GM21447 (cell line): ENCODE results near the gene ST6GALNAC1.
"Not testable (repeated sequence)": the region's sequence is repeated elsewhere in the genome, so short reads cannot be mapped to it uniquely, and the experiment has no call there.

Source experiments
- ATAC-seq: cut with Tn5 transposase; IDR thresholded peaks from one replicate; pipeline ENCODE4 v1.9.1; 2021; ENCODE audit not compliant: unreplicated experiment

The ST6GALNAC1 gene

DNA sequence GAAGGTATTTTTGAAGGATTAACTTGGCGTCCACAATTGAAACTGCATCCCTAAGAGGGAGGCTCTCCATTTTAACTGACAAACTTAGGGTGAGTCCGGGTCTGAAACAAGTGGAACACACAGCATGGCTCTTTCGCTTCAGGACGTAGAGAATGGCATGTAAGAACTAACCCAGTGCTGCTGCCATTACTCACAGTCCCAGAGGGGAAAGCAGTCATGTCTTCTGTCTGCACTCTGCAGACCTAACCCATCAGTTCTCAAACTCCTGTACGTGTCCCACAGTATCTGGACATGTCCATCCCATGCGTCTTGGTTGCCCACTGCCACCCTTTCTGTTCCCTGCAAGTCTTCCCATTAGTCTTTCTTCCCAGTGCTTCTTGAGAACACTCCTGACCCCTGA, 563 bp downstream of the ST6GALNAC1 start:
- ATAC-seq = no peak

DNA sequence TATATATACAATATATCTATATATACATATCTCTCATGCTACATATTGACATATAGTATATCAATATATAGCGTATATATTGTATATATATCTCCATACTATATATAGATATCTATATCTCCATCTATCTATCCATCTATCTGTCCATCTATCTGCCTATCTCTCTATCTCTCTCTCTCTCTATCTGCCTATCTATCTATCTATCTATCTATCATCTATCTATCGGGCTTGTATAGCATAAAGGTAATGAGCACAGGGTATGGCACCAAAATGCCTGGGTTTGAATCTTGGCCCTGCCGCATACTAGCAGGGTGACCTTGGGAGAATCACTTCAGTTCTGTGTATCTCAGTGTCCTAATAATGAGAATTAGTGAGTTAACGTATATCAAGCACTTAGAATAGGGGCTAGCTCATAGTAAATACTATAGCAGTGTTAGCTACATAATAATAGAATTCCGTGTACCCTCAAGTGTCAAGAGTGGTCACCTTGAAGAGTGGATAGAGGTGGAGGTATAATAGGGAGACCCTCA, 1.5 kb downstream of the ST6GALNAC1 start:
- ATAC-seq = no peak

DNA sequence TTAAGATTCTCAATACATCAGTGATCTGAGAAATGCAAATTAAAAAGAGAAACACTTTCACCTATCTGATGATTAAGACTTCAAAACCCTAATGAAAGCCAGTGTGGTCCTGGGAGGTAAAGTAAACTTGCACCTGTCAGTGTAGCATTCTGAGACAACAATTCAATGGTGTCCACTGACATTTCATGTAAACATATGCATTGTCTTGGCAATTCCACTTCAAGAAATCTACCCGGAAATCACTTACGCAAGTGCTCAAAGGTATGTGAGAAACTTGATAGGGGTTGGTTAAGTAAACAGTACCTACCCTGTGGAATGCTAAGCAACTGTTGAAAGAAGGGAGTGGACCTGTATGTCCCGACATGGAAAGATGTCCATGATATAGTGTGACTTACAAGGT, 2.1 kb downstream of the ST6GALNAC1 start:
- ATAC-seq = no peak

DNA sequence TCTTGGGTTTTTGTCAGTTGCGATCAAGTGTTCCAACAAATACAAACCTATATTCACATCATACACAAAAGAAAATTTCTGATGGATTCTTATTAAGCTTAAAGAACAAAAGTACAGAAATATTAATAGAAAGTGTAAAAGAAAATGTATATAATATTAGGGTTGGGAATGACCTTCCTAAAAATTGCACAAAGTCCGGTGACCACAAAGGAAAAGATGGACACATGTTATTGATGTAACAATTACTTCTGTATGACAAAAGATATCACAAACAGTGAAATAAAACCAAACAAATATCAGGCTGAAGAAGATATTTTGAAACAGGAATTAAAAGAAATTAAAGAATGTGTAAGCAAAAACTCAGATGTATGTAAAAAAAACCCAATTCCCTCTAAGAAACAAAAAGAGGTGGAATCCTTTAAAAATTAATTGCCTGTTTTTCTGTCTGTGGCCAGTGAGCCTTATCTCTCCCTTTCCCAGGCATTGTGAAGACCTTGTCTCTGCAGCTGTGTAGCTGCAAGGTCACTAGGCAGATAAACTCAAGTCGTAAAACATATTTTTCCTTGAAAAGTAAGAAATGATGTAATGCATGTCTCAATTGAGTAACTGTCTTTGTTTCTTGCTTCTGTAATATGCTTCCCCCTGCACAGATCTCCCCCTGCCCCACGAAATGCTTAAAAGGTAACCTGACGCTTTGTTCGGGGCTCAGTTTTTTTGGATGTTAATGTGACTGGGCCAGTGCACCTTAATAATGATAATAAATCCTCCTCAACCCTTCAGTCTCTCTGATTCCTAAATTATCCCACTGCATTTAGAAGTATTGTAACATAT, 2.8 kb downstream of the ST6GALNAC1 start:
- no peak for ATAC-seq

DNA sequence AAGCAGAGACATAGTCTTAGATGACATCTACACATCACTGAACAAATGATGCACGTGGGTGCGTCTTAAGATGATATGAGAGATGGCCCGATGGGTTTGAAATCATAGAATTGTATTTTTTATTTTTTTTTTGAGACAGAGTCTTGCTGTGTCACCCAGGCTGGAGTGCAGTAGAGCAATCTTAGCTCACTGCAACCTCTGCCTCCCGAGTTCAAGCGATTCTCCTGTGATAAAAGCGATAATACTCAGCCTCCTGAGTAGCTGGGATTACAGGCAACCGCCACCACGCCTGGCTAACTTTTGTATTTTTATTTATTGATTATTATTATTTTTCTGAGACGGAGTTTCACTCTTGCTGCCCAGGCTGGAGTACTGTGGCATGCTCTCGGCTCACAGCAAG, 5.3 kb downstream of the ST6GALNAC1 start:
- ATAC-seq = no peak

DNA sequence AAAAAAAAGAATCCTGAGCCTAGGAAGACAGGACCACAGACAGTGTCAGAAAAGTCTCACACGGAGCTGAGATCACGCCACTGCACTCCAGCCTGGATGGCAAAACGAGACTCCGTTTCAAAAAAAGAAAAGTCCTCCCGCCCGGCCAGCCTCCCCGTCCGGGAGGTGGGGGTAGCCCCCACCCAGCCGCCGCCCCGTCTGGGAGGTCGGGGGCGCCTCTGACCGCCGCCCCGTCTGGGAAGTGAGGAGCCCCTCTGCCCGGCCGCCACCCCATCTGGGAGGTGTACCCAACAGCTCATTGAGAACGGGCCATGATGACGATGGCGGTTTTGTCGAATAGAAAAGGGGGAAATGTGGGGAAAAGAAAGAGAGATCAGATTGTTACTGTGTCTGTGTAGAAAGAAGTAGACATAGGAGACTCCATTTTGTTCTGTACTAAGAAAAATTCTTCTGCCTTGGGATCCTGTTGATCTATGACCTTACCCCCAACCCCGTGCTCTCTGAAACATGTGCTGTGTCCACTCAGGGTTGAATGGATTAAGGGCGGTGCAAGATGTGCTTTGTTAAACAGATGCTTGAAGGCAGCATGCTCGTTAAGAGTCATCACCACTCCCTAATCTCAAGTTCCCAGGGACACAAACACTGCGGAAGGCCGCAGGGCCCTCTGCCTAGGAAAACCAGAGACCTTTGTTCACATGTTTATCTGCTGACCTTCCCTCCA, 6.9 kb downstream of the ST6GALNAC1 start:
- not testable (repeated sequence) for ATAC-seq

DNA sequence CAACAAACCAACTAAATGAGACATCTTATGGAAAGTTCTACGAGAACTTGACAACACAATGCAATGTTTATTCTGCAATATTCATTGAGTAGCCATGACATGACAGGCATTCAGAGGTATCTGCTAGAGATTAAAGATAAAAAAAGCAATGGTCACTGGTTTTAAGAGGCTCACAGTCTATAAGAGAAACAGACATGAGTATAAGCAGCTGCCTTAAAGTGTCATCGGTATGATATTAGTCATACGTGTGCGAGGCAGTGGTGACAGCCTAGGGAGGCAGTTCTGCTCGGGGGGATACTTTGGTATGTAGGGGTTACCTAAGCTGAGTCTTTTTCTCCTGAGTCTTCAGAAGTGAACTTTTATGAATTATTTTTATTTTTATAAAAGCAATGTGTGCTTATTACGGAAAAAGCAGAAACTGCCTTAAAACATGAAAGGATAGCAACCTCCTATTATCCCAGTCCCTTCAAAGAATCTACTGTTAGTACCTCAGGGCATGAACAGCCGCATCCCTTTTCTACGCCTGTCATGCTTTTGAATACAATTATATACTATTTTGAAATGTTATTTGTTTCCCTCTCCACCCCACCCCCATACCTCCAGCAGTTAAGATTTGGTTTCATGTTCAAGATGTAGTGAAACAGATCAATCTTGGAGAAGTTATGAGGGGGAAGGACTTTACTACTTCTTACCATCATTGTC, 7.7 kb downstream of the ST6GALNAC1 start:
- no peak for ATAC-seq

DNA sequence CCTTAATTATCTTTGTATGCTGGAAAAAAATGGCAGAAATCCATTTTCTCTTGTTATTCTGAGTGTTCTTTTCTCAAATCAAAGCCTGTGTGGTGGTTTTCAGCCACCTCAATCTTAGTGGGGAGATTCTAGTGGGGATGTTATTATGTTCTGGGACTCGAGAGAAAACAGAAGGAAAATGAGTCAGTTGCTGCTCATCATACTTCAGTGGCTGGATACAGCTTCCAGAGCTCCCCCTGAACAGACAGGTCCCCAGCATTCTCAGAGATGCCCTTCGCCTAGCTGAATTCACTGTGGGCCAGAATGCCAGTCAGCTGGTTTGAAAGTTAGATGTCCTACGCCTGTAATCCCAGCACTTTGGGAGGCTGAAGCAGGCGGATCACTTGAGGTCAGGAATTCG, 8.5 kb downstream of the ST6GALNAC1 start:
- no peak for ATAC-seq

DNA sequence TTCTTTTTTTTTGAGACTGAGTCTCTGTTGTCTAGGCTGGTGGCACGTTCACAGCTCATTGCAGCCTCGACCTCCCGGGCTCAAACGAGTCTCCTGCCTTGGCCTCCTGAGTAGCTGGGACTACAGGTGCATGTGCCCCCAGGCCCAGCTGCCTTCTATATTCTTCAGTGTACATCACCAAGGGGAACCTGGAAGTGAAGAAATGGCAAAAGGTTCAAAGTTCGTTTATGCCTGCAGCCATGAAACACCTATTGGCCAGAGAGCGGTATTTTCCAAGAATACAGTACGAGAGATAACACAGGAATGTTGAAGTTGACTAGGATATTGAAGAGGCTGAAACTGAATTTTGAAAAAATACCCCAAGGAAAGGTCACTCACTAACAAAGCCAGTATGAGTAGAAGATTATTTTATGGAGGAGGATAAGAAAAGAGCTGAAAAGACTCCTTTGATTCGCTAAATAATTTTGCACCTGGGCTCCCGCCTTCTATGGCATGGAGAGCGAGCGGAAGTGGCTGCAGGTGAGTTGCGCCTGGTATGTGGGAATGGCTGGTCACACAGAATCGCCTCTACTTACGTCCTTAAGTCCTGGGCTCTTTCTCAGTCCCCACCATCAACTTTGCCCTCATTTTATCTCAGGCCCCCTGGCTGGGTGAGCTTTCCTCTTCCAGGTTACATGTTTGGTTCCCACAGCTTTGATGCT, 9.8 kb downstream of the ST6GALNAC1 start:
- no peak for ATAC-seq

DNA sequence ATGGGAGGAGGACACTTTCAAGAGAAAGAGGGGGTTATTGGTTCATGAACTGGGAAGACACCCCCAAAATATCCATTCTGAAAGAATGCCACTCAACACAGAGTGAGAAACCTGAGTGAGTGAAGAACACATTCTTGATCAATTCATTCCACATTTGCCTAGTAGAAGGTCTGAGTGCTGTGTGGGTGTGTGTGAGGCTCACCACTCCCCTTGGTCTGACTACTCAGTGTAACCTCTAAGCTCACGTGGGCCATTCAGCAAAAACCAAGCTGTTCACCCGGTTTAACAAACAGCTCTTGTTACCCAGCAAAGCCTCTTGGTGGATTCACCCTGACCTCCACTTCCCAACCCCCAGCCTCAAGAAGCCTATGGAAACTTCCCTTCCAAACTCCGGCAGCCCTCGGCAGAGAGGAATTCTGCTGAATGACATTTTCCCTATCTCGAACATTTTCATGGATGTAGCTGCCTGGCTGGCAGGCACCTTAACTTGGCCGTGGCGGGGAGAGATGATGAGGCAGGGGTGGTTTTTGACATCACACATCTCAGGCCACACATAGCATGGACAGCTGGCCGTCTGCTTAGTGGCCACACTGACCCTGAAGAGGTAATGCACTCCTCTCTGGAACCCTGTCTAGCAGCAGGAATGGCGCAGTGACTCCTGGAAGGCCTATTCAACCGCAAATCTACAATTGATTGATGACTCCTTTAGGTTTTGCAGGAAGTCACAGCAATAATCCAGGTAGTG, 11.6 kb downstream of the ST6GALNAC1 start:
- no peak for ATAC-seq

DNA sequence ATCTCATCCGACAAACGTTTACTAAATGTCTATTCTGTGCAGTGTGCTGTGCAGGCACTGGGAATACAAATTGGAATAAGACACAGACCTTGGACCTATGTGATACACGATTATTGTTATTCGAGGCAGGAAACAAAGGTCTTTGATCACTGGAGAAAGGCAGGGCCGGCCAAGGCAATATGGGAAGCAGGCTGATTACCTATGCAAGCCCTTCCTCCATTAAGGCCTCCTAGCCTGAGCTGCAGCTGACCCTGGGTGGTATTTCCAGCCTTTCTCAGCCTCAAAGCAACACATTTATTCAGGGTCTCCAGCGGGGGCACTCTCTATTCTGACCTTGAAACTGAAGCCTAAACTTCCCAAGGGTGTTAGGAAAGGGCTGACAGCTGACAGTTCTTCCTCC, 13.4 kb downstream of the ST6GALNAC1 start:
- ATAC-seq = no peak

DNA sequence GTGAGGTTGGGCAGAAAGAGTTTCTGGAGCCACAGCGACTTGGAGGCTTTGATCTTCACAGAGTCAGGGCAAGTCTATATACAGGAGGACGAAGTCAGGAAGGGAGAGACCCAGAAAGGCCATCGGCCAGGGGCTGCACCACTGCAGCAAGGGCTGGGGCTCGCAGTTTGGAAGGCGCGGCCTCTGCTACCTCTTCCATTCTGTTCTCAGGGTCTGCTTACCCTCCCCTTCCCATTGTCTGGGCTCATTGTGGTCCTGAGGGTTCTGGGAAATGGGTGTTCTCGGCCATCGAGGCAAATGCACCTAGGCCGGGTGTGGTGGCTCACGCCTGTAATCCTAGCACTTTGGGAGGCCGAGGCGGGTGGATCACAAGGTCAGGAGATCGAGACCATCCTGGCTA, 16.0 kb downstream of the ST6GALNAC1 start:
- ATAC-seq = no peak

DNA sequence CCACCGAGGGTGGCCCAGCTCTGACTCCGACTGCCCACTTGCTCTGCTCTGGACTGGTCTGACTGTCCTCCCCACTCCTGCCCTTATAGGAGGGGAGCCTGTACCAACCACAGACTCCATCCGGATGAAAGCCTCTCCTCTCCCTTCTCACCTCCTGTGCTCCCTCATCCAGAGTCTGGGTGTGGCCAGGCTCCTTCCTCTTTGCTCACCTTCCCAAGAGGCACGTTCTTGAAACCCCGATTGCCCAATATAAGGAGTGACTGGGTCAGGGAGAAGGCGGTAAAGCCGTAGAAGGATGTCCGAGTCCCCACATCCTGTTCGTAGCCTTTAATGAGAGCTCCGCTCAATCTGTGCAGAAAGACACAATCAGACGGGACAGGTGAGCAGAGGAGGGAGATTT, 17.1 kb downstream of the ST6GALNAC1 start:
- ATAC-seq = no peak

DNA sequence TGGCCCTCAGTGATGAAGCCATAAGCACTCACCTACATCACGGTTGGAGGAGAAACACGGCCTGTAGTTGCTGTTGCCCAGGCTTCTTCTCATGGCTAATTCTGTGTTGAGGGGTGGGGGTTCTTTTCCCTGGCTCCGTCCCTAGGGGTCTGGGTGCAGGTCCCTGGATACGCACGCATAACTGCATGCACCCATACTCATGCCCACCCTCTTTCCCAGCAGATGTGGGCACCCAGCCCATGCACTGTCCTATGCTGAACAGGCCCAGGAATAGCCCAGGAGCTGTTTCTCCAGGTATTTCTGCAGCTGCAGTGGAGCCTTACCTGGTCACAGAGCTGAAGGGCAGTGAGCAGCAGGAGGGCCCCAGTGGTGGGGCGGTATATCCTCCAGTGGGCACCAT, 18.1 kb downstream of the ST6GALNAC1 start:
- no peak for ATAC-seq

DNA sequence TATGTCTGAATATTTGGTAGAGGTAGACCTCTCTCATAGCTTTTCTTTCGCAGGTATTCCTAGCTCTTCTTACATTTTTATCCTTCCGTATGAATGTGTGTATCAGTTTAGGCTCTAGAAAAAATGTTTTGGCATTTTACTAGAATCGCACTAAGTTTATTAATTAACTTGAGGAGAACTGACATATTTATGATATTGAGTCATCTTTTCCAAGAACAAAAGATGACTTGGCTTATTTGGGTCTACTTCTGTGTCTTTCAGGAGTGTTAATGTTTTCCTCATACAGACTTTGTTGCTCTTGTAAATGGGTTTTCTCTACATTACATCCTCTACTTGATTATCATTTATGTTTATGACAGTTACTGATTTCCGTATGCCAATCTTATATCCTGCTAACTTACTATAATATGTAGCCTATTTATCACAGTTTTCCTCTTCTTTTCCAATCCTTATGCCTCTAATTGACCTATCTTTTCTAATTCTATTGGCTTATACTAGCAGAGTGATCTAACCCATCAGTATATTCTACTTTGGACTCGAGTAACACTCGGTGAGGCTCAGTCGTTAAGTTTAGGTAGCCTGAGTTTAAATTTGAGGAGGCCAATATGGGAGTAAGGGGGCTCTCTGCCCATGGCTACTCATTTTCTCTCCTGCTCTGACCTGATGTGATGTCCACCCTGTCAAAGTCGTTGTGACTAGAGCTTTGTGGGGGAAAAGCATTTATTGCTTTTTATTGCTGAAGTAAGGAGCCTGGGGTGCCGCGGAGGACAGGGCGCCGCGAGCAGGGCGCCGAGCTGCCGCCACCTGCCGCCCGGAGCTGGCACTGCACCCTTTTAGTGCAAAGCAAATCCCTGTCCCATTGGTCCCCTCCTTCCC, 20.0 kb downstream of the ST6GALNAC1 start:
- no peak for ATAC-seq

DNA sequence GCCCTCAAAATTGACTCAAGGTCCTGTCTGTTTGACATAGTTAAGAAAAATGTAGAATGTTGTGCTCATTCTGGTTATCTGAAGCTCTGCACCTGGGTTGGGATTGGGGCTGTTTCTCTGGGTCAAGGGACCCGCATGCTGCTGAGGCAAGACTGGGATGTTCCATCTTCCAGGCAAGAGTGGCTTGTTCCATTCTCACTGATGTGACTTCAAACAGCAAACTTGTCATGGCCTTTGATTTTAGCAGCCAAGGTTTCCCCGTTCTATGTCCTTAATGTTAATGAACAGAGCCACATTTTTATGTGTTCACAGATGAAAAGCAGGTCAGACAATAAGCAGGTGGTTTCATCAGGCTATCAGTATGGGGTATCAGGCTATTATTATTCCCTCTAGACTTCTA, 25.7 kb downstream of the ST6GALNAC1 start:
- no peak for ATAC-seq

DNA sequence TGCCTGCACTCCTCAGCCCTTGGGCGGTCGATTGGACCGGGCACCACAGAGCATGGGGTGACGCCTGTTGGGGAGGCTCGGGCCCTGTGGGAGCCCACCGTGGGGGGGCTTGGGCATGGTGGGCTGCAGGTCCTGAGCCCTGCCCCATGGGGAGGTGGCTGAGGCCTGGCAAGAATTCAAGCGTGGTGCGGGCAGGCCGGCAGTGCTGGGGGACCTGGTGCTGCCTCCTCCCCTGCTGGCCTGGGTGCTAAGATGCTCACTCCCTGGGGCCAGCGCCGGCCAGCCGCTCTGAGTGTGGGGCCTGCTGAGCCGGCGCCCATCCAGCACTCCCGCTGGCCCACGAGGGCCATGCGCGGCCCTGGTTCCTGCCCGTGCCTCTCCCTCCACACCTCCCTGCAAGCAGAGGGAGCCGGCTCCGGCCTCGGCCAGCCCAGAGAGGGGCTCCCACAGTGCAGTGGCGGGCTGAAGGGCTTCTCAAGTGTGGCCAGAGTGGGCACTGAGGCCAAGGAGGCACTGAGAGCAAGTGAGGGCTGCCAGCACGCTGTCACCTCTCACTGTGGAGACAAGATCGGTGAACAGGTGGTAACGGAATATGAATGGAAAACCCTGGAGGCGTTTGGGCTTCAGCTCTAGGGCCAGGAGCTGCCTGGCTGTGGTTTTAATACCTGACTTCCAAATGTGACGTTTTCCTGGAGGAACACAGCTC, 28.5 kb downstream of the ST6GALNAC1 start:
- ATAC-seq = no peak

DNA sequence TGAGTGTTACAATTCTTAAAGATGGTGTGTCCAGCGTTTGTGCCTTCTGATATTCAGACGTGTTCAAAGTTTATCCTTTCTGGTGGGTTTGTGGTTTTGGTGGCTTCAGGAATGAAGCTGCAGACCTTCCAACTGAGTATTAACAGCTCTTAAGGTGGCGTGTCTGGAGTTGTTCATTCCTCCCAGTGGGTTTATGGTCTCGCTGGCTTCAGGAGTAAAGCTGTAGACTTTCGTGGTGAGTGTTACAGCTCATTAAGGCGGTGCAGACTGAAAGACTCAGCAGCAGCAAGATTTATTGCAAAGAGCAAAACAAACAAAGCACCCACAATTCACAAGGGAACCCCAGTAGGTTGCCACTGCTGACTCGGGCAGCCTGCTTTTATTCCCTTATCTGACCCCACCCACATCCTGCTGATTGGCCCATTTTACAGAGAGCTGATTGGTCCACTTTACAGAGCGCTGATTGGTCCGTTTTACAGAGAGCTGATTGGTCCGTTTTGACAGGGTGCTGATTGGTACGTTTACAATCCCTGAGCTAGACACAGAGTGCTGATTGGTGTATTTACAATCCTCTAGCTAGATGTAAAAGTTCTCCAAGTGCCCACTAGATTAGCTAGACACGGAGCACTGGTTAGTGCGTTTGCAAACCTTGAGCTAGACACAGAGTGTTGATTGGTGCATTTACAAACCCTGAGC, 29.3 kb downstream of the ST6GALNAC1 start:
- not testable (repeated sequence) for ATAC-seq
